Cardiac muscle cell (in vitro differentiated cells and primary cell): Measurements from ENCODE around the gene IFT57. TPM values are rescaled to one million over a fixed set of nuclear protein-coding genes. Genes with fewer than 3 reads are reported as not detected.
A peak's percentile ranks its signal among the peaks of the same experiment; 100 is the strongest.

ENCODE experiments used
- DNase-seq, 2 donors: peaks; one replicate each; pipeline versions ENCODE4 v3.0.0 to v3.0.0-alpha.2; 2010 to 2017; ENCODE audit warnings: low read depth in 1 of 2, low spot score in 1 of 2
- H3K27ac ChIP-seq: fragments of 200-600 bp; sonication (generic); 2 replicates; pipeline ENCODE4 v1.5.1; 2016
- H3K27me3 ChIP-seq: fragments of 200-600 bp; sonication (generic); 2 replicates; pipeline ENCODE4 v1.6.0; 2016; ENCODE audit warnings: control low read depth
- H3K36me3 ChIP-seq: fragments of 200-600 bp; sonication (generic); 2 replicates; pipeline ENCODE4 v1.5.1; 2016; ENCODE audit warnings: control low read depth
- H3K4me1 ChIP-seq: fragments of 200-600 bp; sonication (generic); 2 replicates; pipeline ENCODE4 v1.8.1; 2017; ENCODE audit warnings: low read depth, mild to moderate bottlenecking, mixed run types
- H3K4me3 ChIP-seq: fragments of 200-600 bp; sonication (generic); 2 replicates; pipeline ENCODE4 v1.5.1; 2016; ENCODE audit warnings: mild to moderate bottlenecking
- H3K9me3 ChIP-seq: fragments of 200-600 bp; sonication (generic); 2 replicates; pipeline ENCODE4 v1.5.1; 2017; ENCODE audit warnings: low read depth, mild to moderate bottlenecking, control low read depth
- polyA plus RNA-seq: library from polyadenylated mRNA; unstranded; fragments of >200 nt; fragmentation: Nextera tagmentation; extraction: Ambion mirVana; gene quantifications from 2 replicates; pipeline ENCODE4 v1.2.1, GENCODE V29; 2016
- total RNA-seq: library from RNA; depleted of rRNA; stranded (reverse); fragments of >200 nt; gene quantifications from 2 replicates; pipeline ENCODE4 v1.2.3, GENCODE V29; 2016
- TF ChIP-seq, protein P1 (sequence below): IDR thresholded peaks from 2 replicates; pipeline ENCODE4 v1.5.1; 2012; ENCODE audit warnings: low read depth, mild to moderate bottlenecking, low read length

Gene IFT57
- total and polyA plus RNA-seq, 2 experiments from 2014 or later, result 37.2 to 77.3 TPM

DNA sequence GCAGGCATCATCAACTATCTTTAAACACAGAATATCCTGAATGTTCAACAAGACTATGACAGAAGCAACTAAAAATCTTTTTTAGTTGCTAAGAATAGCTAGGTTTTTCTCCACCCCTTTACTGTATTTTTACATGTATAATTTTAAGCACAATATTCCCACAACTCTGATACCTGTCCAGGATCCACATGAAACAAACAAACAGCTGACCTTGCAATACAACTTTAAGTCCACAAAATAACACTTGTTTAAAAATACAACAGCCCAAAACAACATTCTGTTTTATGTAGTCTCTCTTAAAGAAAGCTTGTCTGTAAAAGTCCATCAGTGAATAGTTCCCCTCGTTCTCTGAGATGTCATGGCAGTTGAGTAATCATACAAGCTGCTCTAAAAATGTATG is 41.1 kb downstream of the IFT57 start:
- Histone ChIP-seq H3K9me3 (no peaks in the 10 kb centered on the region), H3K36me3 (no peaks in the 10 kb centered on the region), H3K4me3 (no peak overlapping the region), H3K27me3 (no peaks in the 10 kb centered on the region), H3K4me1 (no peaks in the 10 kb centered on the region), H3K27ac (no peak overlapping the region)
- no peak for DNase-seq
- TF ChIP-seq, protein P1, sequence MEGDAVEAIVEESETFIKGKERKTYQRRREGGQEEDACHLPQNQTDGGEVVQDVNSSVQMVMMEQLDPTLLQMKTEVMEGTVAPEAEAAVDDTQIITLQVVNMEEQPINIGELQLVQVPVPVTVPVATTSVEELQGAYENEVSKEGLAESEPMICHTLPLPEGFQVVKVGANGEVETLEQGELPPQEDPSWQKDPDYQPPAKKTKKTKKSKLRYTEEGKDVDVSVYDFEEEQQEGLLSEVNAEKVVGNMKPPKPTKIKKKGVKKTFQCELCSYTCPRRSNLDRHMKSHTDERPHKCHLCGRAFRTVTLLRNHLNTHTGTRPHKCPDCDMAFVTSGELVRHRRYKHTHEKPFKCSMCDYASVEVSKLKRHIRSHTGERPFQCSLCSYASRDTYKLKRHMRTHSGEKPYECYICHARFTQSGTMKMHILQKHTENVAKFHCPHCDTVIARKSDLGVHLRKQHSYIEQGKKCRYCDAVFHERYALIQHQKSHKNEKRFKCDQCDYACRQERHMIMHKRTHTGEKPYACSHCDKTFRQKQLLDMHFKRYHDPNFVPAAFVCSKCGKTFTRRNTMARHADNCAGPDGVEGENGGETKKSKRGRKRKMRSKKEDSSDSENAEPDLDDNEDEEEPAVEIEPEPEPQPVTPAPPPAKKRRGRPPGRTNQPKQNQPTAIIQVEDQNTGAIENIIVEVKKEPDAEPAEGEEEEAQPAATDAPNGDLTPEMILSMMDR, result no peak

DNA sequence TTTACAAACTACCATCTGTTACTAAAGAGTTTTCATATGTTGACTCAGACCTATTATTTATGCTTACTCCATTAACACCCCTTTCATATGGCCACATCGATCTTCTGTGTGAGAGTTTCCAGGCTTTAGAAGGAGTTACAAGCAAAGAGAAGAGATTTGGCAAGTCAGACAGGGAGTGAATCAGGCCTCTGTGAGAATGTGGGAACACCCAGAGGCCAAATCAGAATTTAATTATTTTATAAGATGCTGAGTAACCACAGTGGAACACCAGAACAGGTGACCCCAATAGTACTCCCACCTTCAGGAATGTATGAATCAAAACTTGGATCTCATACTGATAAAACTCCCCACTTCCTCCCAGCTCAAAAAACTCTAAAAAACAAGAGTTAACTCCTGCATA is 42.0 kb downstream of the IFT57 start:
- no peaks in the 10 kb centered on the region for H3K27me3 ChIP-seq
- H3K9me3 ChIP-seq, result no peaks in the 10 kb centered on the region
- no peak overlapping the region for H3K4me3 ChIP-seq
- DNase-seq, result peak in 1 of 2 donors; percentile 8
- H3K36me3 ChIP-seq, result no peaks in the 10 kb centered on the region
- no peak overlapping the region for H3K27ac ChIP-seq
- H3K4me1 ChIP-seq, result no peaks in the 10 kb centered on the region
- TF ChIP-seq, protein P1, result no peak

DNA sequence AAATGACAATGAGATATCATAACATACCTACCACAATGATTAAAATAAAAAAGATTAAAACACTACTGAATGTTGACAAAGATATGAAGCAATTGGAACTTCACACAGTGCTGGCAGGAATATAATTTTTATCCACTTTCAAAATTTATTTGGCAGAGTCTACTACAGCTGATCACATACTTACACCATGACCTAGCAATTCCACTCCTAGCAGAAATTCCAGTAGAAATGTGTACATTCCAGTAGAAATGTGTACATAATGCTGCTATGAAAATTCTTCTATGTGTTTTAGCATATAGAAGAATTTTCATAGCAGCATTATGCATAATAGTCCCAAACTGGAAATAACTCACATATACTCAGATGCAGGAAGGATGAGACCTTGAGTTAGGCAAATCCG is 43.5 kb downstream of the IFT57 start:
- Histone ChIP-seq H3K4me1 (no peaks in the 10 kb centered on the region), H3K36me3 (no peaks in the 10 kb centered on the region), H3K27me3 (no peaks in the 10 kb centered on the region), H3K9me3 (no peaks in the 10 kb centered on the region), H3K4me3 (no peak overlapping the region), H3K27ac (no peak overlapping the region)
- peak in 1 of 2 donors; percentile 64 for DNase-seq
- TF ChIP-seq, protein P1, result no peak

DNA sequence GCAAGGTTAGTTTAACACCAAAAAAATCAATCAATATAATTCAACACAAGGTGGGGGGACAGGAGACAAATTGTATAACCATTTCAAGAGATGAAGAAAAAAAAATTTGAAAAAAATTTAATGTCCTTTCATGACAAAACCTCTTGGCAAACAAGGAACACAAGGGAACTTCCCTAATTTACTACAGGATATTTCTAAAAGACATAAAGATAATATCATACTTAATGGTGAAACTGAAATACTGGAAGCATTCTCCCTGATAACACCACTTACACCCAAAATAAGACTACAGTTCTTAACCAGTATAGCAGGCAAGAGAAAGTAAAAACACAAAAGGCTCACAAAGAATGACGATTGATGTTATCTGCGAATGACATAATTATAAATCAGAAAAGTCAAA is 44.7 kb downstream of the IFT57 start:
- no peaks in the 10 kb centered on the region for H3K36me3 ChIP-seq
- no peak for DNase-seq
- no peak overlapping the region for H3K27ac ChIP-seq
- no peaks in the 10 kb centered on the region for H3K4me1 ChIP-seq
- no peak overlapping the region for H3K4me3 ChIP-seq
- no peaks in the 10 kb centered on the region for H3K9me3 ChIP-seq
- no peaks in the 10 kb centered on the region for H3K27me3 ChIP-seq
- TF ChIP-seq, protein P1, result no peak

DNA sequence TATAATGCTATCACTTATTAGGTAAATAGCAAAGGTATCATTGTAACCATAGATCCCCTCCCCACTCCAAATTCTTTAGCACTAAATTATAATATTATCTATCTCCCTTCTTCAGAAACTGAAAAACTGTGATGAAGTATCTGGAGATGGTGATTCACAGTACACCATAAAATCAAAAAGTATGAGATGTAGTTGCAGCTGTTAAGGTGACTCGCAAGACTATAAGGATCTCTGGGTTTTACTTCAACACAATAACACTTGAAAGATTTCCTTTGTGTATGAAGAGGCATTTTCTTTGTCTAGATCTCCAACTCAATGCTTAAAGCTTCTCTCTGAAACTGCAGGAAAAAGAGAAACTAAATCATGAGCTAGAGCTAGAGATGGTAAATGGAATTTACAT is 46.9 kb downstream of the IFT57 start:
- Histone ChIP-seq H3K4me3 (no peak overlapping the region), H3K36me3 (no peaks in the 10 kb centered on the region), H3K27ac (no peak overlapping the region), H3K27me3 (no peaks in the 10 kb centered on the region), H3K4me1 (no peaks in the 10 kb centered on the region), H3K9me3 (no peaks in the 10 kb centered on the region)
- TF ChIP-seq, protein P1, result no peak
- DNase-seq, result no peak

DNA sequence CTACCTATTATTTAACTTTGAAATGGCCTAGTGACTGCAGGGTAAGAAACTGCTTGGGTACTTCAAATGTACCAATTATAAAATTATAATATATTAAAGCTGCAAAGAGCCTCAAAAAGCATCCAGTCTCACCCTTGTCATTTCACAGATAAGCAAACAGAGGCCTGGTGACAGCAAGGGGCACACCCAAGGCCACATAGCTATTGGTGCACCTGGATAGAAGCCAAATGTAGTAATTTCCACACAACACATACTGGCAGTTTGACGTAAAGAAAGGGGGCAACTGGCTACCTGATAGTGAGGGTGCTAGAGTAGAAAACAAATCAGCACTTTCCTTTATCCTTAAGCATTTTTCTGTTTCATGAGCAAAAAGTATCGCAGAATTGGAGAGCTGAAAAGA is 51.1 kb downstream of the IFT57 start:
- TF ChIP-seq, protein P1, result no peak
- Histone ChIP-seq H3K27ac (no peak overlapping the region), H3K9me3 (no peaks in the 10 kb centered on the region), H3K36me3 (no peaks in the 10 kb centered on the region), H3K27me3 (no peaks in the 10 kb centered on the region), H3K4me1 (no peaks in the 10 kb centered on the region), H3K4me3 (no peak overlapping the region)
- DNase-seq, result no peak
